GM21515 (cell line): Measurements from ENCODE around the gene GOLGA6C.
"Not testable (repeated sequence)": the region's sequence is repeated elsewhere in the genome, so short reads cannot be mapped to it uniquely, and the experiment has no call there.

ENCODE experiments used
- ATAC-seq: cut with Tn5 transposase; IDR thresholded peaks from one replicate; pipeline ENCODE4 v1.9.1; 2021; ENCODE audit not compliant: unreplicated experiment

Gene GOLGA6C

GRCh38 chr15:75258034-75258433, at the start of gene GOLGA6C:
GOLGA6C (plus strand) TSS chr15:75258334; CDS start chr15:75258599, 265 bp downstream.
- ATAC-seq = not testable (repeated sequence)

- no peak for ATAC-seq
These were observed 49.4 kb upstream of the GOLGA6C start for GRCh38 chr15:75208501-75209288.

GRCh38 chr15:75209289-75209676, 48.9 kb upstream of the GOLGA6C start:
- no peak for ATAC-seq

GRCh38 chr15:75210811-75211230, 47.3 kb upstream of the GOLGA6C start:
- no peak for ATAC-seq

GRCh38 chr15:75211436-75212199, 46.5 kb upstream of the GOLGA6C start:
- ATAC-seq = no peak

GRCh38 chr15:75212200-75212858, 45.8 kb upstream of the GOLGA6C start:
- no peak for ATAC-seq

GRCh38 chr15:75213212-75213767, 44.8 kb upstream of the GOLGA6C start:
- ATAC-seq = no peak

GRCh38 chr15:75213768-75214221, 44.3 kb upstream of the GOLGA6C start:
- ATAC-seq = no peak

GRCh38 chr15:75214293-75215096, 43.6 kb upstream of the GOLGA6C start:
- no peak for ATAC-seq

- ATAC-seq = no peak
These were observed 42.8 kb upstream of the GOLGA6C start for GRCh38 chr15:75215107-75216004.

GRCh38 chr15:75217012-75217411, 41.1 kb upstream of the GOLGA6C start:
- no peak for ATAC-seq

- ATAC-seq = not testable (repeated sequence)
These were observed 40.6 kb upstream of the GOLGA6C start for GRCh38 chr15:75217574-75217973.

- ATAC-seq = not testable (repeated sequence)
These were observed 38.6 kb upstream of the GOLGA6C start for GRCh38 chr15:75219507-75219929.

- ATAC-seq = no peak
These were observed 34.4 kb upstream of the GOLGA6C start for GRCh38 chr15:75223688-75224087.

GRCh38 chr15:75224281-75224680, 33.9 kb upstream of the GOLGA6C start:
- ATAC-seq = no peak

- not testable (repeated sequence) for ATAC-seq
These were observed 32.9 kb upstream of the GOLGA6C start for GRCh38 chr15:75225102-75225836.

- no peak for ATAC-seq
These were observed 32.0 kb upstream of the GOLGA6C start for GRCh38 chr15:75225951-75226732.

- not testable (repeated sequence) for ATAC-seq
These were observed 31.0 kb upstream of the GOLGA6C start for GRCh38 chr15:75227112-75227511.
